ENCODE data around the gene TNRC18.
"Not testable (repeated sequence)": the region's sequence is repeated elsewhere in the genome, so short reads cannot be mapped to it uniquely, and the experiment has no call there.

Gene TNRC18

DNA sequence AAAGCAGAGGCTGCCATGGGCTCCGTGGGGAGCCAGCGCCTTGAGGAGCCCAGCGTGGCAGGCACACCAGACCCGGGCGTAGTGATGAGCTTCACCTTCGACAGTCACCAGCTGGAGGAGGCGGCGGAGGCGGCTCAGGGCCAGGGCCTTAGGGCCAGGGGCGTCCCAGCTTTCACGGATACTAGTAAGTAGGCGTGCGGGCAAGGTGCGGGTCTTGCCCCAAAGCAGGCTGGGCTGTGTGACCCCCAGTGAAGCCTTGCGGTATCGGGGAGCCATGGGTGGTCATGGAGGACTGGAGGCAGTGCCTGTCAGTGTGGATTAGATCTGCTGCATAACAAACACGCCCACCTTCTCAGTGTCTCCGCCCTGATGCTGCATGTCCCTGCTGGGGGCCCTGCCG lies 135.8 kb downstream of the TNRC18 start:
- no peak for DNase-seq

- DNase-seq: not testable (repeated sequence)
Observed at GRCh38 chr7:5287373-5287772, 136.3 kb downstream of the TNRC18 start.

- no peak for DNase-seq
Observed at GRCh38 chr7:5286933-5287332, 136.7 kb downstream of the TNRC18 start.

DNA sequence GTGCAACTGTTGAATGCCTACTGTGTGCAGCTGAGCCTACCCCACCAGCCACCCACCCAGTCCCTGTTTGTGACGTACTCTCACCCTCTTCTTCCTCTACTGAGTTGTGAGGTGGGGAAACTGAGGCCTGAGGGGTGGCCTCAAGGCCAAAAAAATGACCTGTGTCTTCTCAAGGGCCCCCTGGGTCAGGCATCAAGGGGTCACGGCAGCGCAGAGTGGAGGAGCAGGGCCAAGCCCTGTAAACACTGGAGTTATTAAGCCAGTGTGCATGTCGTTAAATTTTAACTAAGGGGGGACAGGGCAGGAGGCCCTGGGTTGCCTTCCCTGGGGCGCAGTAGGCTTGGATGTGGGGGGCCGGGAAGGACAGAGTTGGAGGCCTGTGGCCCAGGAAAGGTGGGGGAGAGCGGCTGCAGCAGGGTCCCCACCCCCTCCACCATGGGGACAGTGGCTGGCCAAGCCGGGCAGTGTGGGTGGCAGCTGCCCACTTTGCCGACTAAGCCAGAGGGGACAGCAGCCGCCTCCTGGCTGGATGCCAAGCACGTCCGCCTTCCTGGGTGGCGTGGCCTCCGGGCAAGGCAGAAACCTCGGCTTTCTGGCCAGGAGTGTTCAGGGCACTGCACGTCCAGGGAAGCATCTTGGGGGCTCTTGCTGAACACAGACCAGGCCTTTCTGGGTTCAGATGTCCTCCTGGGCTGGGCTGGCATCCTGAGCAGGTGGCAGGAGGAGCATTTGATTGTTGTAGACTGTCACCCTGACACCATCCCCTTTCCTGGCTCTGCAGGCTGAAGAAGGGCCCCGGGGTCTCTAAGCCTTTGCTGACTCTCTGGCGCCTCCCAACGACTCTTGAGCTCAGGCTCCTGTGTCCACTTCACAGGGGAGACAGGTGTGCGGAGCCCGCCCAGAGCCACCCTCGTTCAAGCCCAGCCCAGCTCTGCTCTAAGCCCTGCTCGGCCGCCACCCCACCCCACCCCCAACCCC lies 139.0 kb downstream of the TNRC18 start:
- DNase-seq: no peak

DNA sequence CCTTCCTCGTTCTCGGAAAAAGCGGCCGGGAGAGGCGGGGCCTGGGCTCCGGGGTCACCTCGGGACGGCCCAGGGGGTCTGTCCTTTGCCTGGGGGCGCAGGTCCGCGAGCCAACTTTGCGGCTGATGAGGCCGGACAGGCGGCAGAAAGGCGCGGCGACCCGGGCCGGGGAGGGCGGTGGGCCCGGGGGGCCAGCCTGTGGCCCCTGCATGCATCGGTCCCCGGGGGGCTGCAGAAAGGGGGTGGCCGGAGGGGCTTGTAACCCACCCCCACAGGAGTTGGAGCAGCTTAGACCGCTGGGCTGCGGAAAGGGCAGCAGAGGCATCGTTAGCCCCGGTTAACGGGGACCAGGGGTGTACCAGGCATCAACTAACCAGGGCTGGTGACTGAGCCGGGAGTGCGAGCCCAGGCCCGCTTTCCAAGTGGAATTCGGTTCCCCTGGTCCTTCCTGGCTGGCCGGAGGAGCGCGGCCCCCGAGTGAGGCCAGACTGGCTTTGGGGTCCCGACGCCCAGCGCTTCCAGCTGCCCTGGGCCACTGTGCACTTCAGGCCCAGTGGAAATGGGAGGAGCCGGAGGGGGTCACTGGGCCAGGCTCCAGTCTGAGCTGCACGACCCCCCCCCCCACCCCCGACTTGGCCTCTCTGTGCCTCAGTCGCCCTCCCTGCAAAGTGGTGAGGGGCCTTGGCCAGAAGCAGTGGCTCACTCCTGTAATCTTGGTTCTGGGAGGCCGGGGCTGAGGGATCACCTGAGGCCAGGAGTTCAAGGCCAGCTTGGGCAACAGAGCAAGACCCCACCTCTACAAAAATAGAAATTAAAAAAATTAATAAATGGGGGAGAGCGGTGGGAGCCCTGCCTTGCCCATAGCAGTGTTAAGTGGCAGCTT lies 140.0 kb downstream of the TNRC18 start:
- DNase-seq: no peak

DNA sequence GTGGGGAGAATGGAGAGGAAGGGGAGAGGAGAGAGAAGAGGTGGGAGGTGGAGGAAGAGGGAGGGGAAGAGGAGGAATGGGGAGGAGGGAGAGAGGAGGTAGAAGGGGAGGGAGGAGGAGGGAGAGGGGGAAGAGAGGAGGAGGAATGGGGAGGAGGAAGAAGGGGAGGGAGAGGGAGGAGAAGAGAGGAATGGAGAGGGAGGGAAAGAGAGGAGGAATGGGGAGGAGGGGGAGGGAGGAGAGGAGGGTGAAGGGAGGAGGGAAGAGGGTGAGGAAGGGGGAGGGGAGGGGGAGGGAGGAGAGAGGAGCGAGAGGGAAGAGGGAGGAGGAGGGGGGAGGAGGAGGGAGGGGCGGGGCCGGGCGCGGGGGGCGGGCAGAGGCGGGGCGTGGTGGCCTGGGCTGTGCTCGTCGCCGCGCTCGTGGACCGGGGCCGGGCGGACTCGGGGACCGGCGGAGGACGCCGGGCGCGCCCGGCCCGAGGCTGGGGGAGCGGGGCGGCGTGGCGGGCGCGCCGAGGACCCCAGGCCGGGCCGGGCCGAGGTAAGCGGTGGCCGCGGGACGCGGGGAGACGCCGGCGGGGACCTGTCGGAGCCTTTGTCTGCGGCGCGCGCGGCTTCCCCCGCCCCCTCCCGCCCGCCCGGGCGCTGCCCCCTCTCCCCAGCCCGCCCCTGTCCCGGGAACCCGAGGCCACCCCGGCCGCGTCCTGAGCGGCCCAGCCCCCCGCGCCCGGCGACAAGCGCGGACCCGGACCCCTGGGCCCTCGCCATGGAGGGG lies 140.9 kb downstream of the TNRC18 start, which contains the start of gene SLC29A4:
SLC29A4 (plus strand) TSS at position 401 of the 774 bp plus-strand sequence. CDS start 4,874 bp downstream, outside the sequence.
- DNase-seq: no peak

GRCh38 chr7:5281598-5282500 lies 141.8 kb downstream of the TNRC18 start:
- not testable (repeated sequence) for DNase-seq

DNA sequence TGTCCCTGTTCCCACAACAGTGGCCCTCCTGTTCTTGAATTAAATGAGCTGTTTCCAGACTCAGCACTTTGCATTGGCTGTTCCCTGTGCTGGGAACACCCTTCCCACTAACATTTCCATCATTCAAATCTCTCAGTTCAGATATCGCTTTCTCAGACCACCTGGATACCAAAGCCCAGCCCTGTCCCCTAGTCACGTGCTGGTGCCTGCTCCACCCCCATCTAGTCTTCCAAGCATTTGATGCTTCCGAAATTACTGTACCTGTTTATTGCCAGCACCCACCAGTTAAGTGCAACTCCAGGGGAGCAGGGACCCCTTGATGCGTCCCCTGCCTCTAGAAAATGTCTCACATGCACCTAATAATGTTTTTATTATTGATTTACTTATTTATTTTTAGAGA lies 143.9 kb downstream of the TNRC18 start:
- no peak for DNase-seq

- DNase-seq: no peak
Observed at GRCh38 chr7:5278766-5279165, 144.9 kb downstream of the TNRC18 start.

- DNase-seq: no peak
Observed at GRCh38 chr7:5276611-5277010, 147.0 kb downstream of the TNRC18 start.

DNA sequence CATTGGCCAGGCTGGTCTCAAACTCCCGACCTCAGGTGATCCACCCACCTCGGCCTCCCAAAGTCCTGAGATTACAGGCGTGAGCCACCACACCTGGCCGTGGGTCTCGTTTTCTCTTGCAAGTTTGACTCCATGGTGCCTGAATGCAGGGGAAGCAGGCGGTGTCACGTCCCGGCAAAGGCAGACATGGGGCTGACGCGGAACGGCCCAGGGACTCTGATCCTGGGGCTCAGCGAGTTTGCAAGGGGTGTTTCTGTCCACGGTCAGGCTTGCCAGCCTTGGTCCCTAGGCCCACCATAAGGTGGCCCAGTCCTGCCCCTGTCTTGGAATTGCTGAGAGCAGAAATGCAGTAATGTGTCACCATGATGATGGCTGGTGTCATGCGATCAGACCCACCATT lies 147.5 kb downstream of the TNRC18 start:
- not testable (repeated sequence) for DNase-seq

DNA sequence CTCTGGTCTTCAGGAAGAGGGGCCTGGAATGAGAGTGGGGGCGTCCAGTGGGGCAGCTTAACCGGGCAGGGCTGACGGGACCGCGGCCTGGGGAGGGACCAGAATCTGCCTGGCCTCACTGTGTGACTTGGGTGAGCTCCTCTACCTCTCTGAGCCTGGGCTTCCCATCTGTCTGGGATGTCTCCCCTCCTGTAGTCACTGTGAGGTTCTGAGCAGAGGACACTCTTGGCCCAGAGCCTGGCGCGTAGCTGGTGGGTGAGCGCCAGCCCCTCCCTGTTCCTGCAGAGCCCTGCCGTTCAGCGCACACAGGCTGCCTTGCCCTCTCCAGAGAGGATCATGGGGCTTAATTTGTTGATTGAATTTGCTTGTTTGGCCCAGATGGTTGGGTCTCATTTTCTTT lies 148.1 kb downstream of the TNRC18 start:
- not testable (repeated sequence) for DNase-seq

- DNase-seq: not testable (repeated sequence)
Observed at GRCh38 chr7:5274985-5275431, 148.6 kb downstream of the TNRC18 start.

DNA sequence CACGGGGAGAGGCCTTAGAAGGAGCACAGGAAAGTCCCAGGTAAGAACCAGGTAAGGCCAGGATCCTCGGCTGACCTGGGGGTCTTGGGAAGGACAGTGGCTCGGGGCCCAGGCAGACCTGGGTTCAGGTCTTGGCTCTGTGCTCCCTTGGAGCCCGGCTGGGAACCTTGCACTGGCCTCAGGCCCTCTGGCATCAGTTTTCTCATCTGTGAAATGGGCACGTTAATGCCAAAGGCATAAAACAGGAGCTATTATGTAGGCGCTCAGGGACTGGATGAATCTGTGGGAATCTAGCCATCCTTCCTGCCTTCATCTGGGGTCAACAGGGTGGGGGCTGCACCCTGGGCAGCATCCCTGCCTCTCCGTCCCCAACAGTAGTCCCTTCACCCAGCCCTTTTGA lies 149.2 kb downstream of the TNRC18 start:
- DNase-seq: no peak

- not testable (repeated sequence) for DNase-seq
Observed at GRCh38 chr7:5273831-5274405, 149.7 kb downstream of the TNRC18 start.

DNA sequence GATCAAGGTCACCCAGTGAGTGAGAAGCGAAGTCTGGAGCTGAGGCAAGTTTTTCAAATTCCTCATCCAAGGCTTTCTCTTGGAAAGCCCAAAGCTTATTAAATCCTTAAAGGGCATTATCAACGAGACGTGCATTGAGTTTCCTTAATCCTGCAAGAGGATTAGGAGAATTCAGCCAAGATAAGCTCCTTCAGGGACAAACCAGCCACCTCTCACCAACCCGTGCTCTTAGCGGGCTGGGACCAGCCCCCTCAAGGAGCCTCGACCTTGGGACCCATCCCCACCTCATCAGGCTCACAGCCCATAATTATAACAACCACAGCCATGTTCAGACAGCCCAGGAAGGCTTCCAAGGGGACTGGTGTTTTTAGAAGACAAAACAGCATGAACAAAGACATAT lies 152.8 kb downstream of the TNRC18 start:
- DNase-seq: no peak

DNA sequence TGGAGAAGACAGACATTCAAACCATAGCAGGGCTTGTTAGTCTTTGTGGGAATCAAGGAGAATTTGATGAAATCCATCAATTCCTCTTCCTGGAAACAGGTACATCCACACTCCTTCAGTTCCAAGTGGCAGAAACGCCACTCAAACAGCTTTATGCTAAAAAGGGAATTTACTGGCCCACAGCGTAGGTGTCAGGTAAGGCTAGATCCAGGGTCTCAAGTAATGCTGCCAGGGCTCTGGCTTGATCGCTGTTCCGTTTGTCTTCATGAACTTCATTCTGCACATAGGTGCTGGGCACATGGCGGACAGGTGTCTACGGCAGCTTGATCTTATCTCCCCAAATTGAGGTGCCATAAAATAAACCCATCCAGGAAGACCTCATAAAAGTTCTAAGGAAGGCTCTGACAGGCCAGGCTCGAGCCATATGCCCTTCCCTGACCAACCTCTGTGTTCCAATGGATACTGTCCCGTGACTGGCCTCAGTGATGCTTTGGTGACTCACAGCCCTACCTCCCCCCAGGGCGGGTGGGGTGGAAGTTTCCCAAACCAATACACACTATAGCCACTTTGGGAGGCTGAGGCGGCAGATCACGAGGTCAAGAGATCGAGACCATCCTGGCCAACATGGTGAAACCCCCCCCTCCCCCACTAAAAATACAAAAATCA lies 153.5 kb downstream of the TNRC18 start:
- not testable (repeated sequence) for DNase-seq

GRCh38 chr7:5267829-5268228 lies 155.8 kb downstream of the TNRC18 start:
- DNase-seq: not testable (repeated sequence)

DNA sequence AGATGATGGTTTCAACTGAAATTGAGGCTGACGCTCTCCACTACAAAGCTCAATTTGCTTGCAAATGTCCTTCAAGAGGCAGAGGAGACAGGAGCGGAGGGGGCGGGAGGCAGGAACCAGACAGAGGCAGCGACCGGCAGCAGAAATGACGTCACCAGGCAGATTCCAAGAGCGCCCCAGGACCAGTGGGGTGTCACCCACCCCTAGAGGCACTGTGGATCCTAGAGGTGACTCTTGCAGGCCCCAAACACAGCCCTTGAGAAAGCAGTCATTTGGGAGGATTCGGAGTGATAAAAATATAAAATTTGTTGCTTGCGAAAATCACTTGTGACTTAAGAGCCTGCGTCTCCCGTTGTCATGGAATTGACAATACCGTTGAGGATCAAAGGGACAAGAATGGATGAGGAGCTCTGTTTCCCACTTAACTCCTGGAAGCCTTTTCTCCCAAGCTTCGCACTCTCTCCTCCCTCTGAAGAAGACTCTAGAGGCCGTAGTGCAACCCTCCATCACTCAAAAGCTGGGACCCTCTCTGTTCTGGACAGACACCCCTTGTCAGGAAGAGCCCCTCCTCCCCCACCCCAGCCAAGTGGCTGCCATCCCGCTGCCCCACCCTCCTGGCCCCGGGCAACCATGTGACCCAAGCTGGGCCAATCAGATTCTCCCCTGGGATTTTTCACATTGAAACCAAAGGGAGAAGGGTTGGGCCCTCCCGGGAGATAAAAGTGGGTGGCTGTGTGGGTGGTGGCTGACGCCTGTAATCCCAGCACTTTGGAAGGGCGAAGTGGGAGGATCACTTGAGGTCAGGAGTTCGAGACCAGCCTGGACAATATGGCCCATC lies 157.2 kb downstream of the TNRC18 start:
- DNase-seq: no peak

Data from central memory CD4-positive, alpha-beta T cell (primary cell).